ENCODE results near the gene ENOSF1. TPM values are rescaled to one million over a fixed set of nuclear protein-coding genes. Genes with fewer than 3 reads are reported as not detected.

Gene ENOSF1
- total RNA-seq, 1 donor from 2014 or later, result 178 TPM

DNA sequence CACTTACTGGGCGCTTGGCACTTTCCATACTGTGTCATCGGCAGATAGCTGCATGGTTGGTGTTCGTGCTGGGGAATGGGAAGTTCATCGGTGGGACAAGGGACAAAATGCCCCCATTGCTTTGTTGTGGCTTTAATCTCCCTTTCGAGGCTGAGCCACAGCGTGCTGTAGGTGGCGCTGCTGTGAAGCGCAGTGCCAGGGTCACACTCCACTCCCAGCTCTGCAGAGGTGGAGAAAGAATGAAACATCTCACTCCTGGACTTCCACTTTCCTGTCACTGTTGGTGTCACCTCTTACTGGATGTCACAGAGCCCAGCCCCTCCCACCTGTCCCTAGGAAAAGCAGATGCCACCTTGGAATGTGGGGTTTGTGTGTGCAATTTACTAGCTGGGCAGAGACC lies 46.3 kb downstream of the ENOSF1 start:
- Histone ChIP-seq H3K27me3 (no peaks in the 10 kb centered on the region), H3K4me3 (no peak overlapping the region), H3K9me3 (no peaks in the 10 kb centered on the region), H3K4me1 (no peaks in the 10 kb centered on the region), H3K27ac (no peak overlapping the region), H3K36me3 (peaks cover 0 to 13% of the 10 kb centered on the region in 2 donors)
- no peak for DNase-seq (ENCODE audit: low spot score in 2 of 2)
- TF ChIP-seq, protein P1, sequence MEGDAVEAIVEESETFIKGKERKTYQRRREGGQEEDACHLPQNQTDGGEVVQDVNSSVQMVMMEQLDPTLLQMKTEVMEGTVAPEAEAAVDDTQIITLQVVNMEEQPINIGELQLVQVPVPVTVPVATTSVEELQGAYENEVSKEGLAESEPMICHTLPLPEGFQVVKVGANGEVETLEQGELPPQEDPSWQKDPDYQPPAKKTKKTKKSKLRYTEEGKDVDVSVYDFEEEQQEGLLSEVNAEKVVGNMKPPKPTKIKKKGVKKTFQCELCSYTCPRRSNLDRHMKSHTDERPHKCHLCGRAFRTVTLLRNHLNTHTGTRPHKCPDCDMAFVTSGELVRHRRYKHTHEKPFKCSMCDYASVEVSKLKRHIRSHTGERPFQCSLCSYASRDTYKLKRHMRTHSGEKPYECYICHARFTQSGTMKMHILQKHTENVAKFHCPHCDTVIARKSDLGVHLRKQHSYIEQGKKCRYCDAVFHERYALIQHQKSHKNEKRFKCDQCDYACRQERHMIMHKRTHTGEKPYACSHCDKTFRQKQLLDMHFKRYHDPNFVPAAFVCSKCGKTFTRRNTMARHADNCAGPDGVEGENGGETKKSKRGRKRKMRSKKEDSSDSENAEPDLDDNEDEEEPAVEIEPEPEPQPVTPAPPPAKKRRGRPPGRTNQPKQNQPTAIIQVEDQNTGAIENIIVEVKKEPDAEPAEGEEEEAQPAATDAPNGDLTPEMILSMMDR (IDR thresholded peaks at IDR 0.05), result no peak
- intact Hi-C loops (cut with DNase I), result no loop called here

DNA sequence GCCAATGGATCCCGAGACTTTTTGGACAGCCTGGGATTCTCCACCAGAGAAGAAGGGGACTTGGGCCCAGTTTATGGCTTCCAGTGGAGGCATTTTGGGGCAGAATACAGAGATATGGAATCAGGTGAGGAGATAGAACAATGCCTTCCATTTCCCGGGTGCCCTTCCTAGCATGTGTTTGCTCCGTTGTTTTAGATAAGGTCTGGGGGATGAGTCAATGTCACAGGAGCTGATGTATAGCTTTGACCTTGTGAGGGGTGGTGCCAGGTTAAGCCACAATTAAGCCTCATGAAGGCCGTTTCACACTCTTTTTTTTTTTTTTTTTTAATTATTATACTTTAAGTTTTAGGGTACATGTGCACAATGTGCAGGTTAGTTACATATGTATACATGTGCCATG lies 50.2 kb downstream of the ENOSF1 start:
- intact Hi-C loops (cut with DNase I), result no loop called here
- TF ChIP-seq, protein P1 (IDR thresholded peaks at IDR 0.05), result no peak
- Histone ChIP-seq H3K4me3 (no peak overlapping the region), H3K27ac (no peak overlapping the region), H3K9me3 (no peaks in the 10 kb centered on the region), H3K27me3 (no peaks in the 10 kb centered on the region), H3K4me1 (peaks cover 0 to 5% of the 10 kb centered on the region in 2 donors), H3K36me3 (no peaks in the 10 kb centered on the region)
- no peak for DNase-seq (ENCODE audit: low spot score in 2 of 2)

DNA sequence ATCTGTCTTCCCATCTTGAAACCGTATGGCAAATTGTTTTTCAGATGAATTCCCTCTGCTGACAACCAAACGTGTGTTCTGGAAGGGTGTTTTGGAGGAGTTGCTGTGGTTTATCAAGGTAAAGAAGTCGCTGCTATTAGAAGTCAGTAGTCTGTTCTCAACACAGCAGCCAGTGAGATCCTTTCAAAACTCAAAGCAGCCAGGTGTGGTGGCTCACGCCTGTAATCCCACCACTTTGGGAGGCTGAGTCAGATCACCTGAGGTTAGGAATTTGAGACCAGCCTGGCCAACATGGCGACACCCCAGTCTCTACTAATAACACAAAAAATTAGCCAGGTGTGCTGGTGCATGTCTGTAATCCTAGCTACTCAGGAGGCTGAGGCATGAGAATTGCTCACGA lies 52.8 kb downstream of the ENOSF1 start:
- TF ChIP-seq, protein P1 (IDR thresholded peaks at IDR 0.05), result no peak
- Histone ChIP-seq H3K27me3 (no peaks in the 10 kb centered on the region), H3K9me3 (no peaks in the 10 kb centered on the region), H3K4me1 (peaks cover 0 to 5% of the 10 kb centered on the region in 2 donors), H3K27ac (no peak overlapping the region), H3K36me3 (no peaks in the 10 kb centered on the region), H3K4me3 (no peak overlapping the region)
- no peak for DNase-seq (ENCODE audit: low spot score in 2 of 2)
- intact Hi-C loops (cut with DNase I), result no loop called here

DNA sequence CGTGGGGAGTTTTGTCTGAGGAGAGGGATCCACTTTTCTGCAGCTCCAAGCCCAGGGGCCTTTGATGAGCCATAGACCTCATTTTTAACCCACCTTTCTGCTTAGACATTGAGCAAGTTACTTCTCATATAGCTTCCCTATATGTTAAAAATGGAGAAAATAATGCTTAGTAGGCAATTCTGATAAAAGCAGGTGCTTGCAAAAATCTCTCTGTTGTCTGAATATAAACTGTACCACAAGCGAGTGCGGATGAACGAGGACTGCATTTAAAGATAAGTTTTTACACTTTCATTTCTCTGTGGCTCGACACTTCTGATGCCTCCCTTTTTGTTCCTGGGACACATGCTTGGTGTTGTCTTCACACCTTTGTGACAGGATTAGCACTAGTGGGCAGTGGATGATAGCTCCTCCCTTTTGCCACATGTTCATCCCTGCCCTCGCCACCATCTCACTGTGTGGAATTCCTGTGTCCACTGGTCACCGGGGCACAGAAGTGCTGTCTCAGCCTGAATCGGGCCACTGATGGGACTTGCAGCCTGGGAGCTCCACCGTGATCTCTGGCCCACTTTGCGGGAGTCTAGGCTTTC lies 53.4 kb downstream of the ENOSF1 start:
- intact Hi-C loops (cut with DNase I), result no loop called here
- TF ChIP-seq, protein P1 (IDR thresholded peaks at IDR 0.05), result no peak
- H3K27me3 ChIP-seq, result no peaks in the 10 kb centered on the region
- no peak overlapping the region for H3K27ac ChIP-seq
- H3K36me3 ChIP-seq, result no peaks in the 10 kb centered on the region
- no peak for DNase-seq (ENCODE audit: low spot score in 2 of 2)
- H3K9me3 ChIP-seq, result no peaks in the 10 kb centered on the region
- H3K4me1 ChIP-seq, result peaks cover 0 to 5% of the 10 kb centered on the region in 2 donors
- H3K4me3 ChIP-seq, result peak overlapping the region; percentile 74 to 89

DNA sequence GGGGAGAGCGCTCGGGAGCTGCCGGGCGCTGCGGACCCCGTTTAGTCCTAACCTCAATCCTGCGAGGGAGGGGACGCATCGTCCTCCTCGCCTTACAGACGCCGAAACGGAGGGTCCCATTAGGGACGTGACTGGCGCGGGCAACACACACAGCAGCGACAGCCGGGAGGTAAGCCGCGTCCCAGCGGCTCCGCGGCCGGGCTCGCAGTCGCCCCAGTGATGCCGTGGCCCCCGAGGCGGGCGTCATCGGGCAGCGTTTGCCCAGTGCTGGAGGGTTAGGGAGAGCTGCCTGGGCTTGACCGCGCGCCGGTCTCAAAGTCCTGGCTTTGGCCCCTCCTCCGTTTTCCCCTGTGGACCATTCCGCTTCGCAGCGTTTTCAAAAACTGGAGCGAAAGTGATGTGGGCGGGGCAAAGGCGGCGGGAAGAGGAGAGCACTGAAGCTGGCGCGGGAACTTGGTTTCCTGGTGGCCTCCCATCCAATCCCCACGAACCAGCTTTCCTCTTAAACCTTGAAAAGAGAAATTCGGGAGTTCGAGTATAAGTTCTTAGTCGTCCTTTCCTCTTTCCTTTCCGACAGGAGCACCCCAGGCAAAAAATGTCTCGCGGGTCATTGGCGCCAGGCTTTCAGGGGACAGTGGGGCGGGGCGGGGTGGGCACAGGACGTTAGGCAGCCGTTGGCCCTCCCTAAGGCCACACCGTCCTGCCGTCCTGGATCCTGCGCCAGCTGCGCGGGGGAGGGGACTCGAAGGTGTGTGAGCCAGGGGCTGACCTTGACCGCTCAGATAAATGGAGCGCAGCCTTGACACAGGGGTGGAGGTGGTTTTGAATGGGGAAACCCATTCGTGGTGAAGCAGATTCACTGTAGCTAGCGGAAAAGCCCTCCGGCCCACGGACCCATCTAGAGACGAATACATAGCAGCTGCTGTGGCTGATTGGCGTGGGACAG lies 54.2 kb downstream of the ENOSF1 start:
- no peaks in the 10 kb centered on the region for H3K36me3 ChIP-seq
- DNase-seq (ENCODE audit: low spot score in 2 of 2), result peak in 1 of 2 donors; percentile 84
- H3K27ac ChIP-seq, result peak overlapping the region in 1 of 2 donors; percentile 65
- TF ChIP-seq, protein P1 (IDR thresholded peaks at IDR 0.05), result no peak
- H3K9me3 ChIP-seq, result no peaks in the 10 kb centered on the region
- H3K4me1 ChIP-seq, result peaks cover 0 to 5% of the 10 kb centered on the region in 2 donors
- no peaks in the 10 kb centered on the region for H3K27me3 ChIP-seq
- H3K4me3 ChIP-seq, result peak overlapping the region; percentile 74 to 89
- intact Hi-C loops (cut with DNase I), result no loop called here
